EH (cell line): Measurements from ENCODE around the gene MRTFA.
"Not testable (repeated sequence)": the region's sequence is repeated elsewhere in the genome, so short reads cannot be mapped to it uniquely, and the experiment has no call there.

Experiments used
- DNase-seq: peaks from one replicate; pipeline ENCODE4 v3.0.0-alpha.2; 2015; ENCODE audit warnings: low read depth

MRTFA gene

DNA sequence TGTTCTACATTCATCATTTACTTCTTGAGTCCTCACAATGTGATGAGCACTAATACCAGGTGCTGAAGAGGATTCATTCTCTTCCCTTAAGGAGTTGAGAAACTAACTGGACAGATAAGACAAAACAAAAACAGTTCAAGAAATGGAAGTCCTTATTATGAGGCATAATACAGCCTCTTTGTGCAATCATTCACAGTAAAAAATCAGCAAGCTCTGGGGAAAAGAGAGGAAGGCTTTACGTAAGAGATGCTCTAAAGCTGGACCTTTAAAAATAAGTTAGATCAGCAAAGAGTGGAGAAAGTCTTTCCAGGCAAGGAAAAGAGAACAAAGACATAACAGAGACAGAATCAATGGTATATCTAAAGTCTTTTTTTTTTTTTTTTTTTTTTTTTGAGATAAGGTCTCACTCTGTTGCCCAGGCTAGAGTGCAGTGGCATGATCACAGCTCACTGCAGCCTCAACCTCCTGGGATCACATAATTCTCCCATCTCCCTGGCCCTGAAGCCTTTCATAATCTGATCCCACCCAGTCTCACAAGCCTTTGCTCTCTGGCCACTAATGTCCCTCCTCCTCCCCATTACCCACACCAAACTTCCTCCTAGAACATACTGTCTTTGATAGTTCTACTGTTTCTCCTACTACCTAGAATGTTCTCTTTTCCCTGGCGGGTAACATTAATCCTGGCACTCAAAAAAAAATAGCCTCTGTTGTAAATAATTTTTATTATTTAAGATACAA lies 40.9 kb downstream of the MRTFA start:
- DNase-seq: no peak

- DNase-seq: peak; percentile 54
Measured at GRCh38 chr22:40594924-40595323, 41.6 kb downstream of the MRTFA start.

DNA sequence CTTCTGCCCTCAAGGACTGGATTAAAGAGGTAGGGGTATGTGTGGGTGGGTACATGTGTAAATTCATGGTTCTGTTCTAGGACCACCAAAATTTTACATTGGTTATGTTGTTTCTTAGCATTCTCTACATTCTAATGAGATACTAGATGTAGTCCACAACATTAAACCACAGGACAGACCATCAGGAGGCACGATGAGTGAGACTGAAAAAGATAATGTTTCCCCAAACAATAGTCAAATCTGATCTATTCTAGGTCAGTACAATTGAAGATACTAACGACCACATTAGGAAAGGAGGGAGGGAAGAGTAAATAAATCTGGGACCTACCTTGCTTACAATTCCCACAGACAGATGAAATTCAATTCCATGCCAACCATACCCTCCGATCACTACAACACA lies 42.2 kb downstream of the MRTFA start:
- no peak for DNase-seq

- DNase-seq: no peak
Measured at GRCh38 chr22:40593460-40594273, 42.9 kb downstream of the MRTFA start.

- DNase-seq: no peak
Measured at GRCh38 chr22:40592352-40593113, 44.0 kb downstream of the MRTFA start.

GRCh38 chr22:40588726-40589125 lies 47.8 kb downstream of the MRTFA start:
- peak; percentile 85 for DNase-seq

DNA sequence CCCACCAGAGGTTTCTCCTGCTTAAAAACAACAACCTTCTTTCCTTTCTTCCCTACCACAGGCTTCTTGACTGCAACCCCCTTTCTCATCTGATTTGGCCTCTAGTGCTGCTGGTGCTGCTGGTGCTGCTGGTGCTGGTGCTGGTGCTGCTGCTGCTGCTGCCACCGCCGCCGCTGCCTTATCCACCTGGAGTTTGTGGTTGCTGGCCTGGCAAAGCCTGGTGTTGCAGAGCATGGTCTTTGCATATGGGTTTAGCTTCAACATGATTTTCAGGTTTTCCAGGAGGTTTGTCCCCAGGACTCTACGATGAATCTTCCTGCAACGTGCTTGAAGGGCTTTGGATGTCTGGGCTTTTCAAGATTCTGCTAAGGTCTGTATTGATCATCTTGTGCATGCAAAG lies 49.7 kb downstream of the MRTFA start:
- no peak for DNase-seq

DNA sequence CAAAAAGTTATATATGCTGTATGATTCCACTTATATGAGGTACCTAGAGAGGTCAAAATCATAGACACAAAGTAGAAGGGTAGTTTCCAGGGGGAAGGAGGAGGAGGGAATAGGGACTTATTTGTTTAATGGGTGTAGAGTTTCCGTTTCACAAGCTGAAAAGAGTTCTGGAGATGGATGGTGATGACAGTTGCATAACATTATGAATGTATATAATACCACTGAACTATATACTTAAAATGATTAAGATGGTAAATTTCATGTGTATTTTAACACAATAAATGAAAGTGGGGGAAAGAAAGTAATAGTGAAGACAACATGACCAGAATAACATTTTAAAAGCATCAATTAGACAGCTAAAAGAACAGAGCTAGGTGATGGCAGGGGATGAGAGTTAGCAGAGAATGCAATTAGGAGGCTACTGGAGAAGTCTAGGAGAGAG lies 51.2 kb downstream of the MRTFA start:
- DNase-seq: no peak

- DNase-seq: not testable (repeated sequence)
Measured at GRCh38 chr22:40584766-40585165, 51.8 kb downstream of the MRTFA start.

DNA sequence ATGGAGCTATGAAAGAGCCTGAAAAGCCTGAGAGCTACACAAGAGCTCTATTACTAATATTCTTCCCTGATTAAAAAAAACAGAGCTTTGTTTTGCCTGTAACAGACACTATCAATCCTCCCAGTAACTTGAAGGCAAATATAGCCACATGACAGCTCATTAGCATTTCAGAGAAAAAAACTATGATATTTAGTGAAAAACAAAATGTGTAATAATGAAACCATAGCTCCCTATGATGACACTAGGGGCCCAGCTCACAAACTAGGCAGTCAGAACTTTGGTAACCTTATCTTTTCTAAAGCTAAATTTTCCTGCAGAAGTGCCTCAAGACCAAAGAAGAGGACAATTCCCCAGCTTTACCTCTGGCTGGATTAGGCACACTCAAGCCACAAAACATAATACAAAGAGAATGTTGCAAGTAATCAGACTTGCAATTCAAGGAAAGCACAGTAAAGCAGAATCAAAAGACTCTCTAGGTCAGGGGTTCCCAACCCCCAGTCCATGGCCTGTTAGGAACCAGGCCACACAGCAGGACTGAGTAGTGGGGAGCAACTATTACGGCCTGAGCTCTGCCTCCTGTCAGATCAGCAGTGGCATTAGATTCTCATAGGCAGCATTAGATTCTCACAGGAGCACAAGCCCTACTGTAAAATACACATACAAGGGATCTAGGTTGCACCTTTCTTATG lies 53.3 kb downstream of the MRTFA start:
- DNase-seq: no peak

DNA sequence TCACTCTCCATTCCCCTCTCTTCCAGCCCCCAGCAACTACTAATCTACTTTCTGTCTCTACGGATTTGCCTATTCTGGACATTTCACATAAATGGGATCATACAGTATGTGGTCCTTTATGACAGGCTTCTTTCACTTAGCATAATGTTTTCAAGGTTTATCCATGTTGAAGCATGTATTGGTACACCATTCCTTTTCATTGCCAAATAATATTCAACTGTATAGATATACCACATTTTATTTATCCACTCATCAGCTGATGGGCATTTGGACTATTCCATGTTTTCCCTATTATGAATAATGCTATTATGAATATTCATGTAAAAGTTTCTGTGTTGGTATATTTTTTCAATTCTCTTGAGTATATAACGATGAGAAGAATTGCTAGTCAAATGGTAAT lies 54.5 kb downstream of the MRTFA start:
- no peak for DNase-seq

DNA sequence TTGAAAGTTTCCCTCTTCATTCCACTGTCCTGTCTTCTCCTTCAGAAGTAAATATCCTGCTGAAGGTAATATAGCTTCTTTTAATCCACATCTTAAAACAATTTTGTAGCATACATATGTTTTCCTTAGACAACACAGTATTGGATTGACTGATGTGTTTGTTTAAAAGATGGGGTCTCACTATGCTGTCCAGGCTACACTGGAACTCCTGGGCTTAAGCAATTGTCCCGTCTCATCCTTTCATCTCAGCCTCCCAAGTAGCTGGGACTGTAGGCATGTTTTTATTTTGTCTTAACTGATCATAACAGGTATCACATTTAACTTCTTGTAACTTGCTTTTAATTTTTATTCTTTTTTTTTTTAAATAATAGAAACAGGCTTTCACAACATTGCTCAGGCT lies 55.9 kb downstream of the MRTFA start:
- DNase-seq: no peak

DNA sequence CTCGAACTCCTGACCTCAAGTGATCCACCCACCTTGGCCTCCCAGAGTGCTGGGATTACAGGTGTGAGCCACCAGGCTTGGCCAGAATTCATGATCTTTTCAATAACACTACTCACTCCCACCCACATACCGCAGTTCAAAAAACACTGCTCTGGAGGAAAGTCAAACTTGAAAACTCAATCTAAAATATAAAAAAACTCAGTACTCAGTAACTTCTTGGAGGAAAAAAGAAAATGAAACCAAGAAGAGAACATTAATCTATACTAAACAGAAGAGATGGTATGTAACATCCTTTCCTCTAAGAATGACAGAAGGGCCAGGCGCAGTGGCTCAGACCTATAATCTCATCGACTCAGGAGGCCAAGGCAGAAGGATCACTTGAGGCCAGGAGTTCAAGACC lies 58.3 kb downstream of the MRTFA start:
- DNase-seq: no peak

DNA sequence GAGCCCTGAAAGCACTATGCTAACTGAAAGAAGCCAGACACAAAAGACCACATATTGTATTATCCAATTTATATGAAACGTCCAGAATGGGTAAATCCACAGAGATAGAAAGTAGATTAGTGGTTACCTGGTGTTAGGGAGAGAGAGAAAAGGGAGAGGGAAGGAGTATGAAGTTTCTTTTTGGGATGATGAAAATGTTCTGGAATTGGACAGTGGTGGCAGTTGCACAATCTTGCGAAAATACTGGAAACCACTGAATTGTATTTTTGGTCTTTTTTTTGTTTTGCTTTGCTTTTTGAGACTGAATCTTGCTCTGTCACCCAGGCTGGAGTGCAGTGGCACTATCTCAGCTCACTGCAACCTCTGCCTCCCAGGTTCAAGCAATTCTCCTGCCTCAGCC lies 63.5 kb downstream of the MRTFA start:
- peak; percentile 37 for DNase-seq

GRCh38 chr22:40571887-40572286 lies 64.6 kb downstream of the MRTFA start:
- DNase-seq: no peak

DNA sequence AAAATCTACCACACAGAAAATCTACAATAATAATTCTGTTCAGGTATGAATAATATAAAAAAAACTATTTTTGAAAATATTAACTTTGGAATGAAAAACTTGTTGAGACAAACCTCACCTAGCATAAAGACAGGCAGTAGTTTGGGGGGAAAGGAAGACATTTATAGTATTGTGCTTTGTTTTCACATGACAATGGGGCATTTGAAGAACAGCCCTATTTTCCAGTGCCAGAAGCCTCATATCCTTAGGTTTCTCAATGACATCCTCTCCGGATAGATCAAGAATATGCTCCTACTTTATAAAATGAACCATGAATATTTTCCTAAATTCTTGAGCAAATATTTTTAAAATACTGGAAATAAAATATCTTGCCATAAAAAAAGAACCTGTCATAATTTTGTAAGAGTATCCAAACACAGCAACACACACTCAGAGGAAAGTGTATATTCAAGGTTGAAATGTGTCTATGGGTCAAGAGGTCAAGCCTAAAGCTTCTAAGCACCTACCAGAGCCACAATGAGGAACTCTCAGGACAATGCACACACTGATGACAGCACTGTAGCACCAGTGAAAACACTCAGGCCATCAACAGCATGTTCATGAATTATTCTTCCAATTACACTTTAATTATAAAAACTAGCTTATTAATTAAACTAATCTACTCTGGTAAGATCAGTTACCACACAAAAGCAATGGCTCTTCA lies 68.7 kb downstream of the MRTFA start:
- no peak for DNase-seq

DNA sequence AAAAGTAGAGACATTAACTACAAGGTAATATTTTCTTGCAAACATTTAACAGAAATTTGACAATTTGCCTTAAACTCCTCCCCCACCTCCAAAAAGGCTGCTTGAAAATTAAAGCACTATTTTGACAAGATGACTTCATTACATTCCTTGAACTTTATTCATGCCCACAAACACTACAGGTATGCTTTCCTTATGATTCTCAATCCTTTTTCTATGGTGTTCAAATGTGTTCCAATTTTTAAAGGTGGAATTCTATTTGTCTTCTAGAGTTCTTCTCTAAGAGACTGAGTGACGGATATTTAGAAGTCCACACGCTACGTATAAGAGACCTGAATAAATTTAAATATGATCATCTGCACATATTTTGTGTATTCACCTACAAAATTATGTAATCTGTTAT lies 69.4 kb downstream of the MRTFA start:
- DNase-seq: peak; percentile 55

DNA sequence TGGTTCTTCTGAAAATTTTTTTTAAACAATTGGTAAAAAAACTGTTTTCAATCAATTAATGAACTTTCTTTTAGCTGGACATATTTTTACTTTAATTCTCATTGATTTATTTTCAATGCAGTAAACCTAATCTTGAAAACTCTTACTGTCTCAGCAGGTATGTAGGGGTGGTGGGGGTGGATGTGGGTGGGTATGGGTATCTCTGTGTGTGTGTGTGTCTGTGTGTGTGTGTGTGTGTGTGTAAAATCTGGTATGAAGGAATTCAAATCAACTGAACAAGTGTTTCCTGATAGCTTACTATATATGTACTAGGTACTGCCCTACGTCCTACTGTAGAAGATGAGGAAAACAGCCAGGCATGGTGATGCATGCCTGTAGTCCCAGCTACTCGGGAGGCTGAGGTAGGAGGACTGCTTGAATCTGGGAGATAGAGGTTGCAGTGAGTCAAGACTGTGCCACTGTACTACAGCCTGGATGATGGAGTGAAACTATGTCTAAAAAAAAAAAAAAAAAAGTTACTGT lies 75.5 kb downstream of the MRTFA start:
- DNase-seq: no peak

DNA sequence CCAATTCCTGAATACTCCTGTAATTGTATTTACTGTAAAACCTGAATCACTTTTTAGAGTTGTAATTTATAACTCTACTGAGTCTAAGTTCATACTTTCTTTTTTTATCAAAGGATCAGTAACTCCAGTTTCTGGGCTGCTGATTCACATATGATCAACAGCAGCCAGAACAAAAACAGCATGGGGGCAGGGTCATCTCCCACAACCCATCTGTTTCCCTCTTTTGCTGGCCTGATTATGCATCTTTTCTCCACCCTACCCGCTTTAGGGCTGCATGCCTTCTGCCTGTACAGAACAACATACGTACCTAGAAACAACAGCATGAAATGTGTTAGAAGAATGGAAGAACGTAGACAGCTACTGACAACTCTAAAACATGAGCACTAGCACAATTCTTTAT lies 76.0 kb downstream of the MRTFA start:
- DNase-seq: peak; percentile 65

GRCh38 chr22:40557972-40558371 lies 78.5 kb downstream of the MRTFA start:
- no peak for DNase-seq

DNA sequence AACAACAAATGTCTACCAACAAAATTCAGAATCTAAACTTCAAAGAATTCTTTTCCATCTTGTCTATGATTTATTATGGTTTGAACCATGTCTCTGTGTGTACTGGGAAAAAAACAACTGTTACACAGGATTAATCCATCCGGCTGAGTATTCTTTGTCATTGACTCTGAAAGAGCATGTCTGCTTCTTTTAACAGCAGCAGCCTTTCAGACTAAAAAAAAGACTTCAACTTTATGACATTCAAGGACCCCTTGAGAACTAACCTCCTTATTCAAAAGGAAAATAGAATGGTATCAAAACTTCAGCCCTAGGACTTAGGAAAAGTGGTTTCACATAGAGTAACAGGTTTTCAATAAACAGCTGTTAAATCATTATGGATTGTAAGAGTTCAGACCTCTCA lies 79.9 kb downstream of the MRTFA start:
- no peak for DNase-seq
